ENCODE measurements around the gene AK3.
"Not testable (repeated sequence)": the region's sequence is repeated elsewhere in the genome, so short reads cannot be mapped to it uniquely, and the experiment has no call there.

The AK3 gene

GRCh38 chr9:4660665-4661064, 80.3 kb downstream of the AK3 start:
- H3K27me3 Mint-ChIP-seq (ENCODE audit: low read depth); H3K4me3 Mint-ChIP-seq: not testable (repeated sequence)

More at GRCh38 chr9:4660665-4661064, 80.3 kb downstream of the AK3 start:
- H3K4me1 Mint-ChIP-seq (ENCODE audit: low read depth): peaks cover 38% of the 10 kb centered on the region
- H3K9me3 Mint-ChIP-seq; H3K27ac Mint-ChIP-seq; H3K36me3 Mint-ChIP-seq (ENCODE audit: low read depth): not testable (repeated sequence)

Data from T-helper 1 cell treated with Interleukin-12 subunit alpha and Interleukin-12 subunit beta and Interleukin-4 antibody, amounts not matched to agents 30 μg/mL and 1 μg/mL, for 36 hours (primary cell).